ENCODE results near the gene NOXA1. TPM values are rescaled to one million over a fixed set of nuclear protein-coding genes. Genes with fewer than 3 reads are reported as not detected.
A peak's percentile ranks its signal among the peaks of the same experiment; 100 is the strongest.

Gene NOXA1
- total and polyA plus RNA-seq, 3 experiments from 2014 or later, result 0.66 to 1.3 (median 0.74) TPM

GRCh38 chr9:137431416-137431931 lies 8.3 kb downstream of the NOXA1 start:
- no peak overlapping the region for H3K4me3 ChIP-seq (ENCODE audit: low read length)
- no peak overlapping the region for H3K4me3 Mint-ChIP-seq
- H3K9me3 Mint-ChIP-seq, result no peaks in the 10 kb centered on the region
- no peaks in the 10 kb centered on the region for H3K27me3 ChIP-seq (ENCODE audit: insufficient read depth, low read length, poor library complexity, severe bottlenecking)
- no peak for DNase-seq
- CTCF ChIA-PET, result interaction anchor here (1.3 kb wide), 1 partner anchor 8 kb away, joined by 3 read pairs; the partner anchor contains the start of genes EXD3 and NOXA1
- H3K27ac ChIP-seq (ENCODE audit: low read depth, low read length), result no peak overlapping the region
- no peaks in the 10 kb centered on the region for H3K27me3 Mint-ChIP-seq
- H3K36me3 Mint-ChIP-seq, result no peaks in the 10 kb centered on the region
- H3K36me3 ChIP-seq (ENCODE audit: insufficient read depth, low read length), result no peaks in the 10 kb centered on the region
- no peak overlapping the region for H3K27ac Mint-ChIP-seq
- peaks cover 0 to 6% (median 0%) of the 10 kb centered on the region in 3 donors for H3K4me1 Mint-ChIP-seq
- no peaks in the 10 kb centered on the region for H3K4me1 ChIP-seq (ENCODE audit: insufficient read depth, low read length)
- no peaks in the 10 kb centered on the region for H3K9me3 ChIP-seq (ENCODE audit: low read length)
- POLR2A ChIA-PET, result no interaction called here

GRCh38 chr9:137432687-137433348 lies 9.6 kb downstream of the NOXA1 start:
- Mint-ChIP-seq H3K27ac (no peak overlapping the region), H3K4me1 (peaks cover 0 to 6% (median 0%) of the 10 kb centered on the region in 3 donors), H3K27me3 (no peaks in the 10 kb centered on the region), H3K4me3 (no peak overlapping the region), H3K36me3 (no peaks in the 10 kb centered on the region), H3K9me3 (no peaks in the 10 kb centered on the region)
- no peak overlapping the region for H3K27ac ChIP-seq (ENCODE audit: low read depth, low read length)
- no peaks in the 10 kb centered on the region for H3K4me1 ChIP-seq (ENCODE audit: insufficient read depth, low read length)
- H3K36me3 ChIP-seq (ENCODE audit: insufficient read depth, low read length), result no peaks in the 10 kb centered on the region
- no peaks in the 10 kb centered on the region for H3K9me3 ChIP-seq (ENCODE audit: low read length)
- H3K27me3 ChIP-seq (ENCODE audit: insufficient read depth, low read length, poor library complexity, severe bottlenecking), result no peaks in the 10 kb centered on the region
- CTCF ChIA-PET, result interaction anchor here (1.3 kb wide), 1 partner anchor 9 kb away, joined by 3 read pairs; the partner anchor contains the start of genes EXD3 and NOXA1
- DNase-seq, result peak in 1 of 5 donors; percentile 46
- POLR2A ChIA-PET, result no interaction called here
- H3K4me3 ChIP-seq (ENCODE audit: low read length), result no peak overlapping the region

GRCh38 chr9:137433349-137433915 lies 10.2 kb downstream of the NOXA1 start:
- no peaks in the 10 kb centered on the region for H3K27me3 ChIP-seq (ENCODE audit: insufficient read depth, low read length, poor library complexity, severe bottlenecking)
- POLR2A ChIA-PET, result no interaction called here
- CTCF ChIA-PET, result no interaction called here
- Mint-ChIP-seq H3K36me3 (no peaks in the 10 kb centered on the region), H3K27me3 (no peaks in the 10 kb centered on the region), H3K4me3 (no peak overlapping the region), H3K4me1 (peaks cover 0 to 6% (median 0%) of the 10 kb centered on the region in 3 donors), H3K27ac (no peak overlapping the region), H3K9me3 (no peaks in the 10 kb centered on the region)
- H3K9me3 ChIP-seq (ENCODE audit: low read length), result no peaks in the 10 kb centered on the region
- no peak overlapping the region for H3K4me3 ChIP-seq (ENCODE audit: low read length)
- no peaks in the 10 kb centered on the region for H3K4me1 ChIP-seq (ENCODE audit: insufficient read depth, low read length)
- DNase-seq, result peak in 1 of 5 donors; percentile 42
- H3K27ac ChIP-seq (ENCODE audit: low read depth, low read length), result no peak overlapping the region
- no peaks in the 10 kb centered on the region for H3K36me3 ChIP-seq (ENCODE audit: insufficient read depth, low read length)

GRCh38 chr9:137433916-137434431 lies 10.8 kb downstream of the NOXA1 start:
- no peaks in the 10 kb centered on the region for H3K9me3 Mint-ChIP-seq
- no peak overlapping the region for H3K4me3 Mint-ChIP-seq
- Histone ChIP-seq H3K9me3 (ENCODE audit: low read length) (no peaks in the 10 kb centered on the region), H3K27me3 (ENCODE audit: insufficient read depth, low read length, poor library complexity, severe bottlenecking) (no peaks in the 10 kb centered on the region), H3K4me3 (ENCODE audit: low read length) (no peak overlapping the region), H3K36me3 (ENCODE audit: insufficient read depth, low read length) (no peaks in the 10 kb centered on the region), H3K27ac (ENCODE audit: low read depth, low read length) (no peak overlapping the region), H3K4me1 (ENCODE audit: insufficient read depth, low read length) (no peaks in the 10 kb centered on the region)
- ChIA-PET CTCF (no interaction called here), POLR2A (no interaction called here)
- peaks cover 0 to 6% (median 0%) of the 10 kb centered on the region in 3 donors for H3K4me1 Mint-ChIP-seq
- no peaks in the 10 kb centered on the region for H3K36me3 Mint-ChIP-seq
- DNase-seq, result peak in 1 of 5 donors; percentile 39
- H3K27ac Mint-ChIP-seq, result no peak overlapping the region
- H3K27me3 Mint-ChIP-seq, result no peaks in the 10 kb centered on the region

GRCh38 chr9:137434498-137435380 lies 11.5 kb downstream of the NOXA1 start:
- Mint-ChIP-seq H3K9me3 (no peaks in the 10 kb centered on the region), H3K27ac (no peak overlapping the region), H3K4me1 (peaks cover 0 to 6% (median 0%) of the 10 kb centered on the region in 3 donors), H3K27me3 (peaks cover 4% of the 10 kb centered on the region in 2 donors), H3K4me3 (no peak overlapping the region), H3K36me3 (no peaks in the 10 kb centered on the region)
- CTCF ChIA-PET, result interaction anchor here (1.2 kb wide), 1 partner anchor 9 kb away, joined by 5 read pairs; no protein-coding TSS in a partner anchor
- Histone ChIP-seq H3K9me3 (ENCODE audit: low read length) (no peaks in the 10 kb centered on the region), H3K4me3 (ENCODE audit: low read length) (no peak overlapping the region), H3K27ac (ENCODE audit: low read depth, low read length) (no peak overlapping the region), H3K4me1 (ENCODE audit: insufficient read depth, low read length) (no peaks in the 10 kb centered on the region), H3K27me3 (ENCODE audit: insufficient read depth, low read length, poor library complexity, severe bottlenecking) (no peaks in the 10 kb centered on the region), H3K36me3 (ENCODE audit: insufficient read depth, low read length) (no peaks in the 10 kb centered on the region)
- DNase-seq, result peak in 1 of 5 donors; percentile 45
- POLR2A ChIA-PET, result no interaction called here

- Mint-ChIP-seq H3K36me3 (no peaks in the 10 kb centered on the region), H3K27me3 (peaks cover 4% of the 10 kb centered on the region in 2 donors), H3K4me3 (no peak overlapping the region), H3K4me1 (peaks cover 0 to 6% (median 0%) of the 10 kb centered on the region in 3 donors), H3K9me3 (no peaks in the 10 kb centered on the region), H3K27ac (no peak overlapping the region)
- H3K36me3 ChIP-seq (ENCODE audit: insufficient read depth, low read length), result no peaks in the 10 kb centered on the region
- no peaks in the 10 kb centered on the region for H3K27me3 ChIP-seq (ENCODE audit: insufficient read depth, low read length, poor library complexity, severe bottlenecking)
- peak in 1 of 5 donors; percentile 34 for DNase-seq
- no peaks in the 10 kb centered on the region for H3K9me3 ChIP-seq (ENCODE audit: low read length)
- H3K4me3 ChIP-seq (ENCODE audit: low read length), result no peak overlapping the region
- peak overlapping the region; percentile 54 for H3K27ac ChIP-seq (ENCODE audit: low read depth, low read length)
- POLR2A ChIA-PET, result no interaction called here
- no peaks in the 10 kb centered on the region for H3K4me1 ChIP-seq (ENCODE audit: insufficient read depth, low read length)
- CTCF ChIA-PET, result interaction anchor here (1.2 kb wide), 1 partner anchor 9 kb away, joined by 5 read pairs; no protein-coding TSS in a partner anchor
These were observed 12.2 kb downstream of the NOXA1 start for GRCh38 chr9:137435381-137435891.

GRCh38 chr9:137435980-137436760 lies 13.0 kb downstream of the NOXA1 start:
- peaks cover 0 to 6% (median 0%) of the 10 kb centered on the region in 3 donors for H3K4me1 Mint-ChIP-seq
- DNase-seq, result peak in 1 of 5 donors; percentile 37
- POLR2A ChIA-PET, result no interaction called here
- H3K27me3 Mint-ChIP-seq, result peaks cover 4% of the 10 kb centered on the region in 2 donors
- Histone ChIP-seq H3K9me3 (ENCODE audit: low read length) (no peaks in the 10 kb centered on the region), H3K27ac (ENCODE audit: low read depth, low read length) (peak overlapping the region; percentile 54), H3K4me3 (ENCODE audit: low read length) (no peak overlapping the region), H3K27me3 (ENCODE audit: insufficient read depth, low read length, poor library complexity, severe bottlenecking) (no peaks in the 10 kb centered on the region), H3K36me3 (ENCODE audit: insufficient read depth, low read length) (no peaks in the 10 kb centered on the region), H3K4me1 (ENCODE audit: insufficient read depth, low read length) (no peaks in the 10 kb centered on the region)
- no peaks in the 10 kb centered on the region for H3K9me3 Mint-ChIP-seq
- no peak overlapping the region for H3K27ac Mint-ChIP-seq
- CTCF ChIA-PET, result no interaction called here
- H3K4me3 Mint-ChIP-seq, result no peak overlapping the region
- no peaks in the 10 kb centered on the region for H3K36me3 Mint-ChIP-seq
